Left kidney (tissue), 8 donors: Measurements from ENCODE around the gene RTP4. TPM values are rescaled to one million over a fixed set of nuclear protein-coding genes. Genes with fewer than 3 reads are reported as not detected.
A peak's percentile ranks its signal among the peaks of the same experiment; 100 is the strongest.

Experiments used
- DNase-seq: peaks from one replicate; pipeline ENCODE4 v3.0.0-alpha.2; 2013
- long read RNA-seq, 8 donors: transcript quantifications; one replicate each; lab custom pipeline, GENCODE V29; 2026
- polyA plus RNA-seq: library from polyadenylated mRNA; unstranded; fragments of 120-200 nt; gene quantifications from one replicate; pipeline ENCODE4 v1.2.1, GENCODE V29; 2013; ENCODE audit not compliant: insufficient read length

RTP4 gene, protein sequence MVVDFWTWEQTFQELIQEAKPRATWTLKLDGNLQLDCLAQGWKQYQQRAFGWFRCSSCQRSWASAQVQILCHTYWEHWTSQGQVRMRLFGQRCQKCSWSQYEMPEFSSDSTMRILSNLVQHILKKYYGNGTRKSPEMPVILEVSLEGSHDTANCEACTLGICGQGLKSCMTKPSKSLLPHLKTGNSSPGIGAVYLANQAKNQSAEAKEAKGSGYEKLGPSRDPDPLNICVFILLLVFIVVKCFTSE
- 0.70 TPM for polyA plus RNA-seq
- long read RNA-seq, donor 1 = 0 reads
- long read RNA-seq, donor 2 = 0 reads
- long read RNA-seq, donor 3 = 0 reads
- long read RNA-seq, donor 4 = 0 reads
- long read RNA-seq, donor 5 = 0 reads
- long read RNA-seq, donor 6, partial matches to known transcripts = 0 of 1 reads
- long read RNA-seq, donor 6, other reads (novel, unspliced or antisense) = 0 of 1 reads
- long read RNA-seq, donor 7, partial matches to known transcripts = 0 of 1 reads
- long read RNA-seq, donor 7, other reads (novel, unspliced or antisense) = 0 of 1 reads
- long read RNA-seq, donor 8 = 0 reads

DNA sequence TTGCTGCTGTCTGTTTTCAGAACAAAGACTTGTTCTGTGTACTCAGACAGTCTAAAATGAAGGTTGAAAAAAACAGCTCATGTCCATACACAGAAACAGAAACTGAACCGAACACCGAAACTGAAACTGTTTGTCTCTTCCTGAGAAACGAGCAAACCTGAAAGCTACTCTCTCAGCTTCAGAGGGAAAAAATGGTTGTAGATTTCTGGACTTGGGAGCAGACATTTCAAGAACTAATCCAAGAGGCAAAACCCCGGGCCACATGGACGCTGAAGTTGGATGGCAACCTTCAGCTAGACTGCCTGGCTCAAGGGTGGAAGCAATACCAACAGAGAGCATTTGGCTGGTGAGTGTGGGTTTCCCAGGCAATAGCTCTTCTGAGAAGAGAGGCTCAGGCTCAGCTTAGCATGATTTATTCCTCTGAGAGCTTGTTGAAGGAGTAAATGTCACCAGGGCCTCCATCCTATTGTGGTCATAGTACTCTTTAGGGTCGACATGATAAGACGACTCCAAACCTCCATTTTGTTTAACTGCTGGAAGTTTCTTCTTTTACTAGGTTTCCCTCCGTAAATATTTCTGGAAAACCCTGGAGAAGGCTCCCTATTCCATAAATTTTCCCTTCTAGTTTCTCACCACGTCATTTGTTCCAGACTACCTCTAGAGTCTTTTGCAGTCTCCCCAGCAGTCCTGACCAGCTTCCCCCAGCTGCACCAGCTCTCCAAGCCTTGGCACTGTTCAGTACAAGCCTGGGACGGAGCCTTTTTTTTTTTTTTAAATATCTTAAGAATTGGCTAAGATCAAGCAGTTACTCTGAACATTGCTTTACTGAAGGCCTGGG, at the start of gene RTP4:
Gene RTP4 (plus strand): TSS at position 135 of the 838 bp plus-strand sequence. CDS start 57 bp downstream, at position 192.
- DNase-seq = peak; percentile 36

- DNase-seq = peak; percentile 50
These were observed 49.2 kb upstream of the RTP4 start for GRCh38 chr3:187318819-187319616.

DNA sequence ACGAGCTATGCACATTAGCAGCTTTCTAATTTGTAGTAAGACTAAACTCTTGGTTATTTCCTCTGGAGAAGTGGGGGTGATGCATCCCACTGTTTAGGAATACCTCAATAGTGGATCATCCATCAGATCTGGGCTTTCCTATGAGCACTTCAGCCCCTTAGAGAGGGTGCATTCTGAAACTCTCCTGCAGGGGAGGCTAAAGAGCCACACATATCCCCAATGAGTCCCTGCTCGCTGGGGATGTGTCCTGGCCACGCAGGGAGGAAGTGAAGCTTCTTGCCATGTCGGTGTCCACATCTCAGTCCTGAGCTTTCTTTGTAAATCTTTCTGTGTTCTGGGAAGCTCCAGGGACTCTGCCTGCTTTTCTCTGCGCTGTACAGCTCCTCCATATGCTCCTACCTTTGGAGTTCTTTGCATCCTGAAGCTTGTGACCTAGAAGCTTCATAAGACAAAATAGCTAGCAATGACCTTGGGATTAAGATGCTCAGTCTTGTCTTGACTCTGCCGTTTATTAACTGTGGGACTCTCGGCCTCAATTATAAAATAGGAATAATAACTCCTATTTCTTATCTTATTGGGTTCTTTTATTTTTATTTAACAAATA, 48.4 kb upstream of the RTP4 start:
- peak; percentile 68 for DNase-seq

GRCh38 chr3:187321766-187322165, 46.4 kb upstream of the RTP4 start:
- no peak for DNase-seq

DNA sequence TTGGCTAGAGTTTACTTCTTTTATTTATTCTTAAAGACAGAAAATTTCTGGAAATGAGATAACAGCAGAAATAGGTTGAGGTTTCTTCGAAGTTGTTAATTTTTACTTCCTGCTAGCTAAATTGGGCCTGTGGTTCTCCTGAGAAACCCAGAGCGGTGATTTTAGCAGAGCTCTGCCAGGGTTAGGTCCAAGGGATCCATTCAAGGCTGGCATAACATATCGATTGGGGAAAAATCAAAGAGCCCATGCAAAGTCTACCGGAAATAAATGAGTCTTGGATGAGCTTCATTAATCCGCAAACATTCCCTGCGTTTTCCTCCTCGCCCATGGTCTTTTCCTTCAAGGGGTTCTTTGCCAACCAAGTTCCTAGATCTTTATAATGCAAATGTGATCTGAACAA, 45.9 kb upstream of the RTP4 start:
- DNase-seq = no peak

- DNase-seq = no peak
These were observed 45.1 kb upstream of the RTP4 start for GRCh38 chr3:187323091-187323490.

DNA sequence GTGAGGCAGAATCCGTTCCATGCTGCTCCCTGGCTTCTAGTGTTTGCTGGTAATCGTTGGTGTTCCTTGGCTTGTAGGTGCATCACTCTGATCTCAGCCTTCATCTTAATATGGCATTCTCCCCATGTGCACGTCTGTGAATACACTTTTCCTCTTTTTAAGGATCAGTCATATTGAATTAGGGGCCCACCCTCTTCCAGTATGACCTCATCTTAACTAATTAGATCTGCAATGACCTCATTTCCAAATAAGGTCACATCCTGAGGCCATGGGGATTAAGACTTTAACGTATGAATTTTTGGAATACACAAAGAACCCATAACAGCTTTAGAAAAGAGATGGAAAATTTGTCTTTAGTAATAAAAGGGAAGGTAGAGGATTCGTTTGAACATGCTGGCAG, 42.6 kb upstream of the RTP4 start:
- no peak for DNase-seq

- no peak for DNase-seq
These were observed 40.3 kb upstream of the RTP4 start for GRCh38 chr3:187327845-187328244.

- DNase-seq = no peak
These were observed 39.5 kb upstream of the RTP4 start for GRCh38 chr3:187328691-187329090.

- DNase-seq = no peak
These were observed 33.3 kb upstream of the RTP4 start for GRCh38 chr3:187334904-187335303.

GRCh38 chr3:187336322-187336721, 31.9 kb upstream of the RTP4 start:
- no peak for DNase-seq

- DNase-seq = no peak
These were observed 27.6 kb upstream of the RTP4 start for GRCh38 chr3:187340578-187340977.

GRCh38 chr3:187342255-187342654, 25.9 kb upstream of the RTP4 start:
- DNase-seq = no peak

GRCh38 chr3:187343670-187344069, 24.5 kb upstream of the RTP4 start:
- no peak for DNase-seq

GRCh38 chr3:187352581-187353575, 15.3 kb upstream of the RTP4 start:
- DNase-seq = peak; percentile 61

GRCh38 chr3:187358068-187358467, 10.1 kb upstream of the RTP4 start:
- no peak for DNase-seq

DNA sequence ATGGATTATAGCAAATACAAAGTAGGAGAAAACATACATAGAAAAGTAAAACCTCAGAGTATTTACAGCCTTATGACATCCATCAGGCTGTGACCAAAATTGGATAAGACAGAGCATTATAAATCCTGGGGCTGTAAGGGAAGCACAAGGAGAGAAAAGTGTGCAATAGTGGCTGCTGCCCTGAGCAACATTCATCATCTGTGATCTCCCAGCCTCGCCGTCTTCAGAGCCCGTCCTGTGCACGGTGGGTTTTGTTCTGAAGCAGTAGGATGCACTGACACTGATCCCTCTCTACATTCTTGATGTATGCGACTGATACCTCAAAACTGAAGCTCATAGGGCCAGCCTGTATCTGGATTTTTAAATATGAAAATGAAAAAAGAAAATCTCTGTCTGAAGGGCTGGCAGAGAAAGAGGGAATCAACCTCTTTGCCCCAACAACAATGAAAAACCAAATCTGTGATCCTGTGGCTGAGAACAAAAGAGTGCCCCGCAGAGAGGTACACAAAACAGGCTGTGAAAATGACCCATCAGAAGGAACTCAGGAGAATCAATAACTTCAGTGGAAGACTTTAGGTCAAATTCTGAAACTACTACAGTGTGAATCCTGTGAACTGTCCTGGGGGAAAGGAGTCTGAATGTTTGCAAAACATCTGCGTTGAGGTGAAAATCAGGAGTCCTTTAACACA, 8.2 kb upstream of the RTP4 start:
- no peak for DNase-seq

GRCh38 chr3:187360596-187360995, 7.6 kb upstream of the RTP4 start:
- no peak for DNase-seq

- no peak for DNase-seq
These were observed 6.3 kb upstream of the RTP4 start for GRCh38 chr3:187361835-187362234.
